ENCODE measurements around the gene EDC3.
"Not testable (repeated sequence)": the region's sequence is repeated elsewhere in the genome, so short reads cannot be mapped to it uniquely, and the experiment has no call there.

EDC3 gene

GRCh38 chr15:74648051-74648842 is 47.6 kb downstream of the EDC3 start:
- no peak for DNase-seq

GRCh38 chr15:74646480-74646879 is 49.3 kb downstream of the EDC3 start:
- no peak for DNase-seq

- DNase-seq, result no peak
Measured at GRCh38 chr15:74643665-74644204, 52.1 kb downstream of the EDC3 start.

GRCh38 chr15:74642734-74643664 is 52.8 kb downstream of the EDC3 start:
- no peak for DNase-seq

DNA sequence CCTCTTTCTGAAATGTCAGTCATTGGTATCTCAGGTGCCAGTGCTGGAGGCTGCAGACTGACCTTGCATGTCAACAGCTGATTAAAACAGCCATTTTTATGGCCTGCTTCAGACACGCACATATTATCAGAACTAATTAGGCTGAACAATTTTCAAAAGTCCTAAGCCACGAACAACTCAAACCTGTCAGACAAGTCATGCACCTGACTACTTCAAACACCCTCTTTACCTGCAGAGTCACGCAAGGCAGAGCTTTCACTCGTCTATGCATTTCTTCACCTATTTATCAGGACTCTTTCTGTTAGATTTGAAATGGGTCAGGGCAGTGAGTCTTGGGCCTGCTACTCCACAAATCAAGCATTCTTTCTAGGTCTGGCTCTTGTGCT is 53.5 kb downstream of the EDC3 start:
- no peak for DNase-seq

GRCh38 chr15:74641151-74641550 is 54.7 kb downstream of the EDC3 start:
- DNase-seq, result no peak

DNA sequence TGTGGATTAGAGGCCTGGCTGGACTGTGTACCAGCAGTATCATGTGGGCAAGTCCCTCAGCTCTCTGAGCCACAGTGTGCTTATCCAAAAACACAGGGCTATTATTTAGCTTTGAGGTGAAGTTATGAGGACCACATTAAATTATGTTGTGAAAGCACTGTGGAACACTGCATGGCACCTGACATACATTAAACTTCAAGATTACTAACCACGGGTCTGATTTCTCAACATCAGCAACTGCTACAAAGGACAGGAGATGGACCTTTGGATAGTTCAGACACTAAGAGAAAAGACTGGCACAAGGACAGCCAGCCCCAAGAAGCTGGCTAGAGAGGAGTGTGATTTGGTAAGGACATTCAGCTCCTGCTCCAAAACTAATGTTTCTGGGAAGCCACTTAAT is 58.8 kb downstream of the EDC3 start:
- no peak for DNase-seq

GRCh38 chr15:74635228-74635627 is 60.6 kb downstream of the EDC3 start:
- DNase-seq, result peak; percentile 85

- no peak for DNase-seq
Measured at GRCh38 chr15:74633781-74634180, 62.0 kb downstream of the EDC3 start.

- DNase-seq, result no peak
Measured at GRCh38 chr15:74632601-74633000, 63.2 kb downstream of the EDC3 start.

GRCh38 chr15:74631935-74632560 is 63.8 kb downstream of the EDC3 start:
- peak; percentile 72 for DNase-seq

DNA sequence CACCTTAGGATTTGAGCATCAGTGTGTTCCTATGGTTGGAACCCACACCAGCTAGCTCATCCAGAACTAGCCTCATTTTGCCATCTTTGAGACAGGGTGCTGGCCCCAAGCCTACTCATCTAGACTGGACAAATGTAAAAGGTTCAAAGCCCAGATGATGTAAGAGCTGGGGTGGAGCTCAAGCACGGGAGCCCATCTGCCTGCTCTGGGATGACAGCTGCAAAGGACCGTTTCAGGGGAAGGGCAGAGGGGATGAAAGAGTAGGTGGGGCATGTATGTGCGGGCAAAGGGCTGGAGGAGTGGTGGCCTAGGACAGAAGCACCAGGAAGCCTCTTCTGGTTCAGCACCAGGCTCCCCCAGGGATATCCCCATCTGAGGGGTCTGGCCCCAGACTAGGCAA is 64.4 kb downstream of the EDC3 start:
- DNase-seq, result no peak

DNA sequence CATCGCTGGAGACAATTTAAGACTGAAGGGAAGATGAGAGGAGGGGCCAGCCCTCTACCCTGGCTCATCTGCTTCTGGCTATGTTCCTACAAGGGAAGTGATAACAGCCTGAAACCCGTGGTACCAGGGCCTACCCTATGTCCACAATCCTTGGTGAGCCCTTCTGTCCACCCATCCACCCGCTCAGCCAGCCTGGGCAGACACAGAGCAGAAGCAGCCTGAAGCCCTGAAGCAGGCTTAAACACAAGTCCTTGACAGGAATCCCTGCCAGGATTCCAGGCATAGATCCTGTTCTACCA is 64.8 kb downstream of the EDC3 start:
- no peak for DNase-seq

DNA sequence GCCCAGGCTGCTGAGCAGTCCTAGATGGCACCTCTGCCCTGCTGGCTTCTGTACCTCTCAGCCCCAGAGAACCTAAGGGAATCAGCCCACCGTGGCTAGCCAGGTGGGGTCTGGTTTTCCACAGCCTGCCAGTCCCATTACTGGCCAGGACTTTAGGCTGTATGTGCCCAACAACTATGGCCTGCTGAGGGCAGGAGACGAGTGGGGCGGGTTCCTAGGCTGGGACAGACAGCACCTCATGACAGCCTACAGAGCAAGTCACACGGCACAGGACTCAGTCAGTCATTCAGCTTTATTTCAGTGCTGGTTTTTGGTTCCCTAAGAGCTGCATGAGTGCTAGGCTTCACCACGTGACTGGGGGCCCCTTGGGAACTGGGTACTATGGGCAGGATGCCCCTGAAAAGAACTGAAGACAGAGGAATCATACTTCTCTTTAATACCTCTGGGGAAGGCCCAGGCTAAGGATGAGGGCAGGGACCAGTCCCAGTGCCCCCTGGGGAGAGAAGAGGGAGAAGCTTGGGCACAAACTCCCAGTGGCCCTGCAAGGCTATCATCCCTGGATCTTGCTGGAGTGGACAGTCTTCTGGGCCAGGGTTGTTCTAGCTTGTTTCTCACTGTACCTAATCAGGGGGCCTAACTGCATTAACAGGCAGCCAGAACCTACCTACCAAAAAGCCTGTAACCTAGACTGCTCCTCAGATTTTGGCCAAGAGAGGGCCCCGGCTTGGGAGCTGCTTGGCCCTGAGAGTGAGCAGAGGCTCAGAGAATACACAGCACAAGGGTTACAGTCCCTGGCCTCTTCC is 65.3 kb downstream of the EDC3 start:
- no peak for DNase-seq

DNA sequence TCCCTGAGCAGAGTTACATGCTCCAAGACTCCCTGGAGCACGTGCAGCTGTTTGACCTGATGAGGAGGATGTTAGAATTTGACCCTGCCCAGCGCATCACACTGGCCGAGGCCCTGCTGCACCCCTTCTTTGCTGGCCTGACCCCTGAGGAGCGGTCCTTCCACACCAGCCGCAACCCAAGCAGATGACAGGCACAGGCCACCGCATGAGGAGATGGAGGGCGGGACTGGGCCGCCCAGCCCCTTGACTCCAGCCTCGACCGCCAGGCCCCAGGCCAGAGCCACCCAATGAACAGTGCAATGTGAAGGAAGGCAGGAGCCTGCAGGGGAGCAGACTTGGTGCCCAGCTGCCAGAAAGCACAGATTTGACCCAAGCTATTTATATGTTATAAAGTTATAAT is 66.1 kb downstream of the EDC3 start:
- not testable (repeated sequence) for DNase-seq

GRCh38 chr15:74628949-74629348 is 66.9 kb downstream of the EDC3 start:
- no peak for DNase-seq

- no peak for DNase-seq
Measured at GRCh38 chr15:74628199-74628598, 67.6 kb downstream of the EDC3 start.

DNA sequence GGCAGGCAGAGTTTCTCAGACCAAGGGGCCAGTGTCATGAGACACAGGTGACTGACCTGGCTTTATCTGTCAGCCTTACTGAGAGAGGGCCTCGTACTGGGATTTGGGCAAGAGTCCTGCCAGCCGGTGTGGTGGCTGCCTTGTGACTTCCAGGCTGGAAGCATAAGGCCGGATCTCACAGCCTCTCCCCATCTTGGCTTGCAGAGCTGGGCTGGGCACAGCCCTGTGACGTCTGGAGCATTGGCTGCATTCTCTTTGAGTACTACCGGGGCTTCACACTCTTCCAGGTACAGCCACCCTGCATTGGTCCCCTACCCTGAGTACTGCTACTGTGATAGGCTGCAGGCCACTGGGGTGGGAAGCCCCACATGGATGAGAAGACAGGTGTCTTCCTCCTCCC is 68.1 kb downstream of the EDC3 start:
- DNase-seq, result no peak

DNA sequence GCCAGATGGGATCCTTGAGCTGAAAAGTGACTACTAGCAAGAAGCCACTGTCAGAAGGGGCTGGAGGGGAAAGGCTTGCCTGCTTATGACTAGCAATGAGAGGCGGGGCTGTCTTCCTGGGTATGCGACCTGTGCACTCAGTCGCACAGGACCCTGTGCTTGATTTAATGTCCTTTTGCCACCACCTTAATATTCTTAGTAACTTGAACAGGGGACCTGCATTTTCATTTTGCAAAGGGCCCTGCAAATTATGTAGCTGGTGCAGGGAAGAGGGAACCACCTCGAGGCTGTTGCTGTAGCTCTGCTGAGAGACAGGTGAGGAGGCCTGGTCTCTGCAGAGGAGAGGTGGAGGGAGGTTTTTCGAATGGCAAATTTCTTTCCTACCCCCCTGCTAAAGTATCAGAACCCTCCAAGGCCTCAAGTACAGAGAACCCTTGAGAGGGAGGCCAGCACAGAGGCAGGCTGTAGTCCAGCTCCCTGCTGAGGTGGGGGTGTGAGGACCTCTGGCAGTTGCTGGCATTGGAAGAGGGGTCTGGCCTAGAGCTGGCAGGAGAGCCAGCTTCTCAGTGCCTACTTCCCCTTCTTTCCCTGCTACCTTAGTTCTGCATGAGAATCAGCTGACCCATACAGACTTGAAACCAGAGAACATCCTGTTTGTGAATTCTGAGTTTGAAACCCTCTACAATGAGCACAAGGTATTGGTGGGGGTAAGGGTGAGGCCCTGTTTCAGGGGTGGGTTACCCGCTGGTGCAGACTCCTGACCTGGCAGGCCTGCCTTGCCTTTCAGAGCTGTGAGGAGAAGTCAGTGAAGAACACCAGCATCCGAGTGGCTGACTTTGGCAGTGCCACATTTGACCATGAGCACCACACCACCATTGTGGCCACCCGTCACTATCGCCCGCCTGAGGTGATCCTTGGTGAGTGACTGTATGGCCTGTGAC is 68.8 kb downstream of the EDC3 start:
- DNase-seq, result no peak

DNA sequence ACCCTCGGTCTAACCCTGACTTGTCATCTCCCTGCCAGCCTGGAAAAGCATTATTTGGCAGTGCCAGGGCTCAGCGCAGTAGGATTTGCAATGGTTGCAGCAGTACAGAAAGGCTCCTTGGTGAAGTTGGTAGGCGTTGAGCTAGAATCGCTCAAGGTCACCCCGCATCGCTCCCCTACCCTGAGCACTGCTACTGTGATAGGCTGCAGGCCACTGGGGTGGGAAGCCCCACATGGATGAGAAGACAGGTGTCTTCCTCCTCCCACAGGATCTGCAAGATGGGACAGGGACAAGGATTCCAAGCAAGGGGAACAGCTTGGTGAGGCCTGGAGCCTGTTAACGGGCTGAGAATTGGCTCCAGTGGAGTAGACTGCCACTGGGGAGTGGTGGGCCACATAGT is 69.5 kb downstream of the EDC3 start:
- DNase-seq, result no peak

DNA sequence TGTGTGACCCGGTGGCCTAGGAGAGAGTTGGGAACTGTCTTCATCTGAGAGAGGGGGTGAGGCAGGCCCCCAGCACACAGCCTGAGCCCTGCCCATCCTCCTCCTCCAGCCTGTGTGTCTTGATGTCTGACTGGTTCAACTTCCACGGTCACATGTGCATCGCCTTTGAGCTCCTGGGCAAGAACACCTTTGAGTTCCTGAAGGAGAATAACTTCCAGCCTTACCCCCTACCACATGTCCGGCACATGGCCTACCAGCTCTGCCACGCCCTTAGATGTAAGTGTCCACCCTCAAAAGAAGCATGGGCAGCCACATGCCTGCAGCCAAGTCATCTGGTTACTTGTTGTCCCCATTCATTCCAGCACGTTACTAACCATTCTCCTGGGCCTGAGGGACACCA is 70.1 kb downstream of the EDC3 start:
- no peak for DNase-seq
